Fibroblast of peridontal ligament (primary cell): ENCODE measurements around the gene TSTD2.
"Not testable (repeated sequence)": the region's sequence is repeated elsewhere in the genome, so short reads cannot be mapped to it uniquely, and the experiment has no call there.

Experiments
- DNase-seq: peaks from one replicate; pipeline ENCODE4 v3.0.0-alpha.2; 2010; ENCODE audit errors: extremely low read depth

Gene TSTD2

DNA sequence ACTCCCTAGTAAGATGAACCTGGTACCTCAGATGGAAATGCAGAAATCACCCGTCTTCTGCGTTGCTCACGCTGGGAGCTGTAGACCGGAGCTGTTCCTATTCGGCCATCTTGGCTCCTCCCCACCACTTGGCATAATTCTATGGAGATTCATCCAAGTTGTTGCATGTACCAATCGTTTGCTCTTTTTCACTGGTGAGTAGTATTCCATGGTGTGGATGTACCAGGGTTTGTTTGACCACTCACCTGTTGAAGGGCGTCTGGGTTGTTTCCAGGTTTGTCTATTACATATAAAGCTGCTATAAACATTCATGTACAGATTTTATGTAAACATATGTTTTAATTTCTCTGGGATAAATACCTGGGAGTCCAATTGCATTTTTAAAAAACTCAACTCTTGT, 46.3 kb downstream of the TSTD2 start:
- DNase-seq, result not testable (repeated sequence)

DNA sequence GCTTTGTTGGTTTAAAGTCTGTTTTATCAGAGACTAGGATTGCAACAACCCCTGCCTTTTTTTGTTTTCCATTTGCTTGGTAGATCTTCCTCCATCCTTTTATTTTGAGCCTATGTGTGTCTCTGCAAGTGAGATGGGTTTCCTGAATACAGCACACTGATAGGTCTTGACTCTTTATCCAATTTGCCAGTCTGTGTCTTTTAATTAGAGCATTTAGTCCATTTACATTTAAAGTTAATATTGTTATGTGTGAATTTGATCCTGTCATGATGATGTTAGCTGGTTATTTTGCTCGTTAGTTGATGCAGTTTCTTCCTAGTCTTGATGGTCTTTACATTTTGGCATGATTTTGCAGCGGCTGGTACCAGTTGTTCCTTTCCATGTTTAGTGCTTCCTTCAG, 48.4 kb downstream of the TSTD2 start:
- not testable (repeated sequence) for DNase-seq

DNA sequence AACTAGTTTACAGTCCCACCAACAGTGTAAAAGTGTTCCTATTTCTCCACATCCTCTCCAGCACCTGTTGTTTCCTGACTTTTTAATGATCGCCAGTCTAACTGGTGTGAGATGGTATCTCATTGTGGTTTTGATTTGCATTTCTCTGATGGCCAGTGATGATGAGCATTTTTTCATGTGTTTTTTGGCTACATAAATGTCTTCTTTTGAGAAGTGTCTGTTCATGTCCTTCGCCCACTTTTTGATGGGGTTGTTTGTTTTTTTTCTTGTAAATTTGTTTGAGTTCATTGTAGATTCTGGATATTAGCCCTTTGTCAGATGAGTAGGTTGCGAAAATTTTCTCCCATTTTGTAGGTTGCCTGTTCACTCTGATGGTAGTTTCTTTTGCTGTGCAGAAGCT, 51.6 kb downstream of the TSTD2 start:
- DNase-seq, result not testable (repeated sequence)

DNA sequence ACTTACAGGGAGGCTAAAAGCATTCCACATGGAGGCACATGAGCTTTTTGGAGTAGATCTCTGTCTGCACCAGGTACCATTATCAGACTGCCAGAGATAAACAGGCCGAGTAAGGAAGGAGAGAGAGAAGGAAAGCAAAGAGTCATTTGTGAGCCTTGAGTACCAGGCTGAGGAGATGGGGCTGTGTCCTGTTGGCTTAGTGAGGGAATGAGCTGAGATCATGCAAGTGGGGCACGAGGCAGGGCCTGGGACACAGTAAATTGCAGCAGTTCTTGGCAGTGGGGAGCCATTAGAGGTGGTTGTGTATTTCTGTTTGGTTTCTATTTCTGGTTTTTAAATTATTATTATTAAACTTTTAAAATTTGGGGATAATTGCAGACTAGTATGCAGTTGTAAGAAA, 53.3 kb downstream of the TSTD2 start:
- DNase-seq, result no peak

DNA sequence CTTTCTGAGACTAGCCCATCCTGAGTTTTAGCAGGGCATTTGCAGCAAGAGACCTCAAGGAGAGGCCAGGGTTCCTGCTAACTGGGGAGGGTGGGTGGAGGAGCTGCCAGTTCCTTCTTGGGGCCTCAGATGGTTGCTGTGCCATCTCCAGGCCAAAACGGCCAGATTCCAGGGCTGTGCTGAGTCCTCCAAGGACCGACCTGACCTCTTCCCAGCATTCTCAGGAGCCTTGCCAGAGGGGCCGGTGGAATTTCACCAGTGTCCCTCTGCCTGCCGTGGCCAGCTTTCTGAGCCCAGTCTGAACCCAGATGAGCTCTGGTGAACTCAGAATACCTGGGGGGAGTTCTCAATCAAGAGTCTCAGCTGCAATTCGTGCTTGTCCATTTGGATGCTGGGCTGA, 54.3 kb downstream of the TSTD2 start:
- DNase-seq, result no peak

DNA sequence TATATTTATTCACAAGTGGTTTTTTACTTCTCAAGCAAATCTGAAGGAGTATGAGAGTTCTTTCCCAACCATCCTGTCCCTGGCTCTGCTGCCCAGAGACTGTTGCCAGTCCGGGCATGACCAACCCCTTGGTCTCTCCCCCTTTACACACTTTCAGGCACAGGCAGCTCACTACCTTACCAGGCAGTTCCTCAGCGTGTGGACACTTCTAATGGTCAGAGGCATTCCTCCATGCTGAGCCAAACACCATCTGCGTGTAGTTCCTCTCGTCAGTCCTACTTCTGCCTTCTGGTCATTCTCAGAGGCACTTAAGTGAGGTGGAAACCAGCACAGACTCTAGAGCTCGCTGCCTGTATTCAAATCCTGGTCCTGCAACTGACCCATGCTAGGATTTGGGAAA, 56.1 kb downstream of the TSTD2 start:
- no peak for DNase-seq

DNA sequence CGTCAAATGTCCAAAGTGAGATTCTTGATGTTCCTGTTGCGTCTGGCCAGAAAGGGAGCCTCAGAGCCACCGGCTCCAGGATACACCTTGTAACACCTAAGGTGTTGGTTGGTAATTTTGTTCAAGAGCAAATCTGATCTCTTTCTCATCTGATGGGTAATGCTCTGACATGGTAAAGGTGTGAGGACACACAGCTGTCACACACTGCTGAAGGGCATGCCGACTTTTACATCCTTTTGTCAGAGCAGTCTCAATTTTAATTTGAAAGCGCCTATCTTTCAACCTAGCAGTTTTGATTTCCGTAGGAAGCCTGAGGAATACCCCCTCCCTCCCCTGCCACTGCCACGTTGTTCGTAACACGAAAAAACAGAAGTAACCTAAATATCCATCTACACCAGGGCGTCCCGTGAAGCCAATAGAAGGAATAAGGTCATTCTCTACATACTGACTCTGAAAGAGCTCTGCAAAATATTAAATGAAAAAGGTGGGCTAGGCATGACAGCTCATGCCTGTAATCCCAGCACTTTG, 57.4 kb downstream of the TSTD2 start:
- DNase-seq, result no peak

DNA sequence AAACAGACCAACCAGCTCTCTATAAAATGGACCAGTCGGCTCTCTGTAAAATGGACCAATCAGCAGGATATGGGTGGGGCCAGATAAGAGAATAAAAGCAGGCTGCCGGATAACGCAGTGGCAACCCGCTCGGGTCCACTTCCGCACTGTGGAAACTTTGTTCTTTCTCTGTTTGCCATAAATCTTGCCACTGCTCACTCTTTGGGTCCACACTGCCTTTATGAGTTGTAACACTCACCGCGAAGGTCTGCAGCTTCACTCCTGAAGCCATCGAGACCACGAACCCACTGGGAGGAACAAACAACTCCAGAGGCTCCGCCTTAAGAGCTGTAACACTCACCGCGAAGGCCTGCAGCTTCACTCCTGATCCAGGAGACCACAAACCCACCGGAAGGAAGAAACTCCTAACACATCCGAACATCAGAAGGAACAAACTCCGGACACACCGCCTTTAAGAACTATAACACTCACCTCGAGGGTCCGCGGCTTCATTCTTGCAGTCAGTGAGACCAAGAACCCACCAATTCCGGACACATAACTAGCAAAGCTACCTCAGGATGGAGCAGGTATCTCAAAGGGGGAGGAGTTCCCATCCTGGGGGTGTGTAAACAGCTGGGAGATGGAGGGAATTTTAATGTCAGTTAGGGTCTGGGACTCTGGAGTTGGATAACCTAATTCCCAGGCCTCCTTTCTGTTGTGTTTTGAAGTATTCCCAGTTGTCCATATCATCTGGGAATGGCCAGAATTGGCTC, 58.1 kb downstream of the TSTD2 start:
- DNase-seq, result not testable (repeated sequence)

DNA sequence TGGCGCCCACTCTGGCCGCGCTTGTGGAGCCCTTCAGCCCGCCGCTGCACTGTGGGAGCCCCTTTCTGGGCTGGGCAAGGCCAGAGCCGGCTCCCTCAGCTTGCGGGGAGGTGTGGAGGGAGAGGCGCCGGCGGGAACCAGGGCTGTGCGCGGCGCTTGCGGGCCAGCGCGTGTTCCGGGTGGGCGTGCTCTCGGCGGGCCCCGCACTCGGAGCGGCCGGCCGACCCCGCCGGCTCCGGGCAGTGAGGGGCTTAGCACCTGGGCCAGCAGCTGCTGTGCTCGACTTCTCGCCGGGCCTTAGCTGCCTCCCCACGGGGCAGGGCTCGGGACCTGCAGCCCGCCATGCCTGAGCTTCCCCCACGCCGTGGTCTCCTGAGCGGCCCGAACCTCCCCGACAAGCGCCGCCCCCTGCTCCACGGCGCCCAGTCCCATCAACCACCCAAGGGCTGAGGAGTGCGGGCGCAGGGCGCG, 59.0 kb downstream of the TSTD2 start:
- DNase-seq, result not testable (repeated sequence)

DNA sequence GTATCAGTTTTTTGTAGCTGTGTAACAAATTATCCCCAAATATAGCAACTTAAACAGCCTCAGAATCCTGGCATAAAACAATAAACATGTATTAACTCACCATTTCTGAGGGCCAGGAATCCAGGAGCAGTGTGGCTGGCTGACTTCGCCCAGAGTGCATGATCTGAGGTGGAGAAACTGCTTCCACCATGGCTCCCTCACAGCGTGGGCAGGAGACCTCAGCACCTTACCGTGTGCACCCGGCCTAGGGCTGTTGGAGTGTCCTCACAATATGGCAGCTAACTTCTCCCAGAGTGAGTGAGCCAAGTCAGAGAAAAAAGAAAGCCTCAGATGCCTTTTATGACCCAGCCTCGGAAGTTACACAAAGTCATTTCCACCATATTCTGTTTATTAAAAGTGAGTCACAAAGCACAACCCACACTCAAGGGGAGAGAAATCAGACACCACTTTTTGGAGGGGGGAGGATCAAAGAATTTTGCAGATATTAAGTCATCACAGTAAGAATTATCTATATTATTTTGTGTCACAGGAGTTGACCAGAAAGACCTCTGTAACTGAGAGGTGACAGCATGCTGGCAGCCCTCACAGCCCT, 59.6 kb downstream of the TSTD2 start:
- no peak for DNase-seq

DNA sequence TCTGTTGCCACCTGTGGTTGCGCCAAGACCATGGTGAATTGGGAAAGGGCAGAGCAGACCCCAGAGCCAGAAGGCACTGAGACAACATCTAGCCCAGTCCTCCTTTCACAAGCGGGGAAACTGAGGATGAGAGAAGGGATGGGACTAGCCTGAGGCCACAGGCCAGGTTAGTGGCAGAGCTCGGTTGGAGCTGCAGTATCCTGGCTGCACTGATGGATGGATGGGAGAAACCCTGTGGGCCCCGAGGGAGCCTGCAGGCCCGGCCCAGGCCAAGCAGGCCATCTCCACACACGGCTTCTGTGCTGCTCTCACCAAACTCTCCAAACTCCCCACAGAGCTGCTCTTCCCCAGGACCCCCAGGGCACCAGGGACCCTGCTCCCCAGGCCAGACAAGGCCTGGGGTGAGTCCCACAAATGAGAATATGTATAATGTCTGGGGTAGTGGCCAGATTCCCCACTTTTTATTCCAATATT, 60.2 kb downstream of the TSTD2 start:
- no peak for DNase-seq

DNA sequence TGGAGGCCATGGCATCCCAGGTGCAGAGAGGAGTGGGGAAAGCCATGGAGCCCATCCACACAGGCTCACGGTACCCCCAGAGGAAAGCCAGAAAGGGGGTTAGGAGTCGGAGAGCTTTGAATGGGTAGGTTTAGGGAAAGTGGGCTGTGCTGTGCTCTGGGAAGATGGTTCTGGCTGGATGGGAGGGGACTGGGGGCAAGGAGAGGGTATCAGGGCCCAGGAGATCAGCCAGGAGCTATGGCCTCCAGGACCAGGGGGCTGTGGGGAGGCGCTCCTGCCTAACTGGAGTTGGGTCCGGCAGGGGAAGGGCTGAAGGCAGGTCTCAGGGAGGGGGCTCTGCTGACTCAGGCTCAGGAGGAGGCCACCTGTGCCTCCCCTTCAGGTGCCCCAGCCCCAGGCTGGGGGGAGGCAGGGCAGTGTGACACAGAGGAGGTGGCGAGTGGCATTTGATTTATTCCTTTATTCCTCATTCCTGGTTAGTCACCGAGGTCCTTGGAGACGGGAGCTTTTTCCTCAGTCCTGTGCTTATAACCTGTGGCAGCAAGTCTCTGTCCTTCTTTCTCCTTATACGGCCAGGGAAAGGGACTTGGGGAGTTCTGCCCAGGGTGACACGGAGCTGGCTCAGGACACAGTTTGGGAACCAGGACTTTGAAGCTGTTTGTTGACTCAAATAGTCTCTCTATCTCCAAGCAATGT, 60.8 kb downstream of the TSTD2 start:
- DNase-seq, result no peak

DNA sequence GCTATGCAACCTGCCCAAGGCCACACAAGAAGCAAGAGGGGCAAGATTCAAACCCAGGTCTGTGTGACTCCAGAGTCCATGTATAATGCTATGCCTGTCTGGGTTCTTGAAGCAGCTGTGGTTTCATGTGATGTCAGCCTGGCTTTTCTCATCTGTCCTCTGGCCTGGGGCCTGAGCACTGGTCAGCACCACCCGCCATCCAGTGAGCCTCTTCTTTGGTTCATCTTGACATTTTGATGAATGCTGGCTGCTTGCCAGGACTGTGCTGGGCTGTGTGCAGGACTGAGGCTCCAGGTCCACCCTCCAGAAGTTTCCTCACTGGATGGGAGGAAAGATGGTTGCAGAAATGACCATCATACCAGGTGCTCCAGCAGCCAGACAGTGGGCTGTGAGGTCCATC, 61.5 kb downstream of the TSTD2 start:
- DNase-seq, result no peak

DNA sequence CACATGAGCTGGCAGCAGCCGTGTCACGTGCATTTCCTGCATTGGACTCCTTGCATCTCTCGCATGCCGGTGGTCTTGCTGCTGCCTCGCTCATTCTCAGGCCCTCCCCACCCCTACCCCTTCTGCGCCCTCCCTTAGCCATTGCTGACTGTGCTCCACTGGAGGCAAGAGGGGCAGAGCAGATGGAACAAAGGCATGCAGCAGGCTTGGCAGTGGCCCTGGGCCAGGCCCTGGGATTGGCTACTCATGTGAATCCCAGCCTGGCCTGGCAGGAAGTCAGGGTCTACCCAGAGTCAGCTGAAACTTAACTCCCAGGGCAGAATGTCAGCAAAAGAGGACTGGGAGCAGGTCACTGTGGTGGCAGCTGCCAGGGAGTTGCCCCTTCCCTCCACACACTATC, 62.3 kb downstream of the TSTD2 start:
- DNase-seq, result peak; percentile 8

DNA sequence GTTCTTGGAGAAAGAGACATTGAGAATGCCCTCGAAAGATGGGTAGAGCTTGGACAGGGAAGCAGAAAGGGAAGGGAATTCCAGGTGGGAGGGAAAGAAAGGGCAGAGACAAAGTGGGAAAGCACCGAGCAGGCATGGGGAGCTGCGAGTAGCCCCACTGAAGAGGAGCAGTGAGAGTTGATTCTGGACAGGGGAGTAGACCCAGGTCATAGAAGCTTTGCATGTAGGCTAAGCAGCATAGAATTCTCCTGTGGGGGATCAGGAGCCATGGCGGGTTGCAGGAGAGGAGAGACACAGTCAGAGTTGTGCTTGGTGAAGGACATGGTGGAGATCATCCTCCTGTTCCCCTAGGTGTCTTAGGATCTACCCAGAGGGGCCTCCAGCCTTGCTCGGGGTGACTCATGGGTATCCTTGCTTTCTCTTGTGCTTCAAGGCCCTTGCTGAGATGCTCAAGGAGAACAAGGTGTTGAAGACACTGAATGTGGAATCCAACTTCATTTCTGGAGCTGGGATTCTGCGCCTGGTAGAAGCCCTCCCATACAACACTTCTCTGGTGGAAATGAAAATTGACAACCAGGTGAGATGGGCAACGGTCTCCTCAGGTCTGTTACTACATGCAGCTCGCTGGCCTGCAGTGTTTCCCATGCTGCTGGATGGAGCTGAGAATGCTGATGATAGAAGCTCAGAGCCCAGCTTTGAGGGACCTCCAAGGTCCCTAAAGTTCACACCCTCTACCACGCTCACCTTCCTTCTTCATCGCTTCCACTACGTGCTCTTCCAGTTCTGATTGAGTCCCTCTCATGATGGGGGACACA, 64.5 kb downstream of the TSTD2 start:
- no peak for DNase-seq

DNA sequence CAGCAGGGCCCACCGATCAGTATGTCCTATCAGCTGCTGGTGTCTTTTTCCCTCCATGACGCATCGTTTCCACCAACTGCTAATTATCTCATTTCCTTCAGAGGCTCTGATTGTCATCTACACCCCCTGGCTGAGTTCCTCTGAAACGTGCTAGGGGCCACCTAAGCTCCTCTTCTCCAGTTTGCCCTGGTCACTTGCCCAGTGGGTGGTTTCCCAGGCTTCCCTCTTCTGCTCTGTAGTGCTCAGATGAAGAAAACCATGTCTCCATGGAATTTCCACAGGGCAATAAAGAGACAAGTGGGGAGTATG, 65.3 kb downstream of the TSTD2 start:
- no peak for DNase-seq

DNA sequence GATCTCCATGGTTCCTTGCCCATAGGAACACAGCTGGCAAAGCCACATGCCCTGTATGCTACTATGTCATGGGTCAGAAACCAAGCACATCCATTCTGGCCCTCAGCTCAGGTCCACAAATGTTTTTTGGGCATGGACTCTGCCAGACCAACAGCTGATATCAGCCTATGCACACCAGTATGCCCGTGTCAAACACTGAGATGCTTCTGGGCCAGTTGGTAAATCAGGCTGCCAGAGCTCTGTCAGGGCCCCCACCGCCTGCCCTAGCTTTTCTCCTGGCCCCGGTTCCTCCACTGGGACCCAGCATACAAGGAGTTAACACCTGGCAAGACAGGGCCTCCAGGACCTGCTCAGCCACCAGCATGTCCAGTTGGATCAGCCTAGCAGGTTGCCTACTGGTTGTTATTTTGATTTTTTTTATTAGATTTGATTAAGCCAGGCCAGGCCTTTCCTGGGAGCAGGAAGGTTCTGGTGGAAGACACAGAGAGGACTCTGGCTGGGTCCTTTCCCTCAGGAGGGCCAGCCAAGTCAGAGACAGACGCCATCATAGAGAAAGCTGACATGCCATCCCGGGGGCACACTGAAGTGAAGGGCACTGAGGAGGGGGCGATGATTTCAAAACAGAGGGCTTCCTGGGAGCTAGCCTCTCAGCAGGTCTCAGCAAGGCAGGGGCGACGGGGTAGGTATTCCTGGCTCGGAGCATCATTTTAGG, 65.8 kb downstream of the TSTD2 start:
- no peak for DNase-seq

DNA sequence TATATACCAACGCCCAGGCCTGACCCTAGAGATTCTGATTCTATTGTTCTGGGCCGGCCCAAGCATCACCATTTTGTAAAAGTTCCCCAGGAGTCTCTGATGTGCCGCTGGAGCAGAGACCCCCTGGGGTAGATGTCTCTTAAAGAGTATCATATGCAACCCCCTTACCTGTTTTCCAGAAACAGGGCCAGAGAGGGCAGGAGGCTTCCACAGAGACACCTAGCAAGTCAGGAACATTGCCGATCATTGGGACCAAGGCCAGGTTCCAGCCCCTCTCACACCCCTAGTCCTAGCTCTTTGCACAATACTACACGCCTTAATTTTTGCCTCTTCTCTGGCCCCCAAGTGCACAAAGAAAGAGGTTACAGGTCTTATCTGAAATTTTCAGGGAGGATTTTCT, 67.9 kb downstream of the TSTD2 start:
- no peak for DNase-seq

DNA sequence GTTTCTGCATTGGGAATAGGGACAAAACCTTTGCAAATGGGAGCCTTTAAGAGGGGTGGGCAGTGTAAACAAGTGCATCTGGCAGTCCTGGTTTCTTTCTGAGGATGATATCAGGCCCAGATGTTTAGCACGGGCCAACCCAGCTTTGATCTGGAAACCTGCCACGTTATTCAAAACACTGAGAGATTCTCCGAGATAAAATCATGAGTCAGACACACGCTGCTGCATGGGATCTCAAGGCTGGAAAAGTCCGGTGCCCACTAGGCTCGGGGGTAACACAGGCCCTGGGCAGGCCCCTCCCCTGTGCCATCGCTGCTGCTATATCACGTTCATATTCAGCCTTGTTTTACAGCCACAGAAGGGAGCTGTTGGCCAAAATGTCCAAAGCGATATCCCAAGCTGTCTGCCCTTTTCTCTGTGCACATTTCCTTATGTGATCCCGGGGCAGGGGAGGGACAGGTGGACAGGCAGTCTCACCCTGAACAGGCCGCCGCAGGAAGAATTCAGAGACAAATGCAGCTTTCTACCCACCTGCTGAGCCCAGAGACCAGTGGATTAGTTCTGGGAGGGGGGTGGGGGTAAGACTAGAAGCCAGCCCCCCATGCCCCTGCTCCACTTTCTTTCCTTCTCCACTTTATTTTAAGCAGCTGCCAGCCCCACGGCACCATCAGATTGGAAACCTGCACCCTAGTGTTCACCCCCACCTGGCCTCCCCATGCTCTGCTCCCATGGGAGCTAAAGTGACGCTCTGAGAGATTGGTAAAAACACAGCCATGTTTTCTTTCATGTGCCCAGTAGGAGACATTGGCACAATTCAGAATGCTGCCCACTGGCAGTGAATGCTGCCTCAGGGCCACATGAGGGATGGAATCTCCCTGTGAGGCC, 68.6 kb downstream of the TSTD2 start:
- DNase-seq, result peak; percentile 72

DNA sequence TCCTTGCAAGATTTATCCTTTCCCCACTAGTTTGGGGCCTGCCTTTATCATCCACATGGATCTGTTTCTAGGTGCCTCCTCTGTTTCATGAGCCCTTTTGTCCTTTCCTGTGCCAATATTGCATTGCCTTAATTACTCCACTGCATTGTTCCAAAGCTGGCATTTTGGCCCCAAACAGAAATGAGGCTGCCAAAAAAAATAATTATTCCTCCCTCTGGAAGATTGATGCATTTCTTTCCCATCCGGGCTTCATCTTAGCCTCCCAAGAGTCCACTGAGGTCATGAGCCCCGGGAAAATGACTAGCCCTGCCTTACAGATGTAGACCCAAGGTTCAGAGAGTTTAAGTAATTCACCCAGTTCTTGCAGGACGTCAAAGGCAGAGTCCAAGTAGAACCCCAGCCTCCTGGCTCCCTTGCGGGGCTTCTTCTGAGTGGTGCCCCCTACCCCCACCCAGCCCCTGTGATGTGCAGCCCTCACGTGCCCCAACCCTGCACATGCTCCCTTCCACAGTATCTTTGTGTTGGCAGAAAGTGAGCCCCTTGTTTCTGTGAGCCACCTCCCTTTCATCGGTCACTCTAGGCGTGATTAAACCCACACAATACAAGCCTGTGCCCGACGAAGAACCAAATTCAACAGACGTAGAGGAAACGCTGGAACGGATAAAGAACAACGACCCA, 69.6 kb downstream of the TSTD2 start:
- DNase-seq, result peak; percentile 5
